H9 (cell line): ENCODE results near the gene ARHGEF33. TPM values are rescaled to one million over a fixed set of nuclear protein-coding genes. Genes with fewer than 3 reads are reported as not detected.
A peak's percentile ranks its signal among the peaks of the same experiment; 100 is the strongest.

Experiments used
- DNase-seq: peaks from one replicate; pipeline ENCODE4 v3.0.0-alpha.2; 2017
- H2AFZ ChIP-seq: one replicate; pipeline ENCODE4 v1.6.1; 2013; ENCODE audit warnings: mild to moderate bottlenecking, low read length, control low read depth, moderate library complexity
- H2AK5ac ChIP-seq: 2 replicates; pipeline ENCODE4 v1.6.1; 2013; ENCODE audit warnings: low read length, control low read depth, mixed read lengths; ENCODE audit not compliant: insufficient read length
- H2BK120ac ChIP-seq: one replicate; pipeline ENCODE4 v1.6.1; 2013; ENCODE audit warnings: low read depth, mild to moderate bottlenecking, low read length, control low read depth, inconsistent platforms; ENCODE audit not compliant: poor library complexity, severe bottlenecking
- H2BK12ac ChIP-seq: 2 replicates; pipeline ENCODE4 v1.6.1; 2013; ENCODE audit warnings: low read length, control low read depth, mixed read lengths, low read depth; ENCODE audit not compliant: insufficient read length
- H2BK15ac ChIP-seq: 2 replicates; pipeline ENCODE4 v1.6.1; 2013; ENCODE audit warnings: low read depth, low read length, control low read depth
- H2BK20ac ChIP-seq: one replicate; pipeline ENCODE4 v1.6.1; 2013; ENCODE audit warnings: low read depth, mild to moderate bottlenecking, low read length, control low read depth, inconsistent platforms; ENCODE audit not compliant: poor library complexity, severe bottlenecking
- H2BK5ac ChIP-seq: 2 replicates; pipeline ENCODE4 v1.6.1; 2013; ENCODE audit warnings: low read length, control low read depth, mixed read lengths; ENCODE audit not compliant: insufficient read length
- H3K14ac ChIP-seq: 2 replicates; pipeline ENCODE4 v1.6.1; 2013; ENCODE audit warnings: low read length, control low read depth; ENCODE audit not compliant: insufficient read depth
- H3K18ac ChIP-seq: 2 replicates; pipeline ENCODE4 v1.6.1; 2013; ENCODE audit warnings: low read depth, mild to moderate bottlenecking, mixed read lengths, low read length, control low read depth; ENCODE audit not compliant: insufficient read length
- H3K23ac ChIP-seq: 2 replicates; pipeline ENCODE4 v1.6.1; 2013; ENCODE audit warnings: low read length, control low read depth, mixed read lengths, low read depth; ENCODE audit not compliant: insufficient read length
- H3K23me2 ChIP-seq: 2 replicates; pipeline ENCODE4 v1.6.1; 2013; ENCODE audit warnings: low read depth, mild to moderate bottlenecking, mixed read lengths, low read length, control low read depth; ENCODE audit not compliant: insufficient read length, poor library complexity, severe bottlenecking
- H3K27ac ChIP-seq: 2 replicates; pipeline ENCODE4 v1.5.1; 2013; ENCODE audit warnings: low read length, control low read depth, mixed read lengths, low read depth; ENCODE audit not compliant: insufficient read length
- H3K27me3 ChIP-seq: 2 replicates; pipeline ENCODE4 v1.6.1; 2013; ENCODE audit warnings: low read length, control low read depth, inconsistent platforms; ENCODE audit not compliant: insufficient read depth
- H3K4ac ChIP-seq: 2 replicates; pipeline ENCODE4 v1.6.1; 2013; ENCODE audit warnings: low read depth, mild to moderate bottlenecking, control low read depth, inconsistent platforms, low read length, moderate library complexity
- H3K4me1 ChIP-seq: 2 replicates; pipeline ENCODE4 v1.6.1; 2013; ENCODE audit warnings: low read length, control low read depth, inconsistent platforms; ENCODE audit not compliant: insufficient read depth
- H3K4me2 ChIP-seq: 2 replicates; pipeline ENCODE4 v1.6.1; 2013; ENCODE audit warnings: low read length, control low read depth, mixed read lengths; ENCODE audit not compliant: insufficient read length, insufficient read depth
- H3K56ac ChIP-seq: 2 replicates; pipeline ENCODE4 v1.6.1; 2013; ENCODE audit warnings: low read depth, mild to moderate bottlenecking, mixed read lengths, low read length, control low read depth; ENCODE audit not compliant: insufficient read length
- H3K79me1 ChIP-seq: 2 replicates; pipeline ENCODE4 v1.6.1; 2013; ENCODE audit warnings: low read depth, mild to moderate bottlenecking, moderate library complexity, low read length, control low read depth, inconsistent platforms; ENCODE audit not compliant: insufficient read depth, poor library complexity, severe bottlenecking
- H3K79me2 ChIP-seq: 2 replicates; pipeline ENCODE4 v1.6.1; 2013; ENCODE audit warnings: low read length, control low read depth, inconsistent platforms; ENCODE audit not compliant: insufficient read depth
- H3K9ac ChIP-seq: 2 replicates; pipeline ENCODE4 v1.6.1; 2013; ENCODE audit warnings: low read length, control low read depth, mixed read lengths; ENCODE audit not compliant: insufficient read length; ENCODE audit errors: extremely low read depth
- H3K9me3 ChIP-seq: one replicate; pipeline ENCODE4 v1.6.1; 2013; ENCODE audit warnings: low read depth, low read length, inconsistent platforms; ENCODE audit not compliant: control insufficient read depth
- H3T11ph ChIP-seq: one replicate; pipeline ENCODE4 v1.6.1; 2013; ENCODE audit warnings: mild to moderate bottlenecking, low read length, control low read depth, inconsistent platforms
- H4K20me1 ChIP-seq: one replicate; pipeline ENCODE4 v1.6.1; 2013; ENCODE audit not compliant: control insufficient read depth, insufficient read length, insufficient read depth
- H4K5ac ChIP-seq: 2 replicates; pipeline ENCODE4 v1.6.1; 2013; ENCODE audit warnings: low read depth, mild to moderate bottlenecking, mixed read lengths, low read length, control low read depth; ENCODE audit not compliant: insufficient read length
- H4K8ac ChIP-seq: replicated peaks from 2 replicates; pipeline ENCODE4 v1.6.1; 2013; ENCODE audit warnings: low read length, control low read depth, mixed read lengths, low read depth; ENCODE audit not compliant: insufficient read length
- H4K91ac ChIP-seq: 2 replicates; pipeline ENCODE4 v1.6.1; 2013; ENCODE audit warnings: low read depth, mild to moderate bottlenecking, moderate library complexity, mixed read lengths, low read length, control low read depth; ENCODE audit not compliant: insufficient read length
- H3K27ac Mint-ChIP-seq, 3 experiments: 2 replicates in 2 of 3; 3 replicates in 1 of 3; pipeline ENCODE4 v1.8.0; 2020 to 2021; ENCODE audit warnings: mixed read lengths in 3 of 3, mild to moderate bottlenecking in 1 of 3, moderate library complexity in 1 of 3
- H3K27me3 Mint-ChIP-seq: 2 replicates; pipeline ENCODE4 v1.8.0; 2021; ENCODE audit warnings: low read depth, mild to moderate bottlenecking, moderate library complexity, mixed read lengths
- H3K36me3 Mint-ChIP-seq, 3 experiments: 2 replicates in 2 of 3; 3 replicates in 1 of 3; pipeline ENCODE4 v1.8.0; 2020 to 2021; ENCODE audit warnings: low read depth in 3 of 3, mixed read lengths in 3 of 3; ENCODE audit not compliant: insufficient read depth in 1 of 3
- H3K4me1 Mint-ChIP-seq, 2 experiments: 2 replicates each; pipeline ENCODE4 v1.8.0; 2020; ENCODE audit warnings: mixed read lengths in 2 of 2
- H3K4me3 Mint-ChIP-seq, 2 experiments: 2 replicates in 1 of 2; 3 replicates in 1 of 2; pipeline ENCODE4 v1.8.0; 2020 to 2021; ENCODE audit warnings: mild to moderate bottlenecking in 2 of 2, mixed read lengths in 2 of 2, moderate library complexity in 1 of 2
- H3K9me3 Mint-ChIP-seq, 2 experiments: 2 replicates in 1 of 2; 3 replicates in 1 of 2; pipeline ENCODE4 v1.8.0; 2020; ENCODE audit warnings: mild to moderate bottlenecking in 2 of 2, mixed read lengths in 2 of 2, moderate library complexity in 1 of 2
- CTCF ChIP-seq: fragments of 200-600 bp; sonication (generic); conservative IDR thresholded peaks from 3 replicates; pipeline ENCODE4 v1.8.0; 2021; ENCODE audit warnings: antibody characterized with exemption, mild to moderate bottlenecking
- whole genome bisulfite sequencing: extraction: QIAGEN DNeasy Blood & Tissue Kit; methylation state at CpG from one replicate; pipeline ENCODE4 v1.1.7; 2013; ENCODE audit warnings: missing lambda C conversion rate, low lambda C conversion rate, mixed read lengths; ENCODE audit not compliant: insufficient read length; ENCODE audit errors: extremely low coverage; 5-methylcytosine and 5-hydroxymethylcytosine counted together
- total RNA-seq: library from RNA; stranded (reverse); gene quantifications from 2 replicates; pipeline ENCODE4 v1.2.1, GENCODE V29; 2021

ARHGEF33 gene
- total RNA-seq, 1 experiment from 2014 or later, result 0.92 TPM

- TF ChIP-seq CTCF, result no peak
- Histone ChIP-seq H3K4ac (no peak overlapping the region), H3K9ac (no peak overlapping the region), H4K8ac (no peak overlapping the region), H2AFZ (no peak overlapping the region), H4K20me1 (no peaks in the 10 kb centered on the region), H4K91ac (no peak overlapping the region), H2AK5ac (no peak overlapping the region), H3K56ac (no peak overlapping the region), H3K27me3 (no peaks in the 10 kb centered on the region), H3K23me2 (no peaks in the 10 kb centered on the region), H2BK12ac (no peak overlapping the region), H2BK15ac (no peak overlapping the region), H3K27ac (no peak overlapping the region), H4K5ac (no peak overlapping the region), H3K14ac (no peak overlapping the region), H3K23ac (no peak overlapping the region), H3K79me2 (no peaks in the 10 kb centered on the region), H3K4me2 (no peak overlapping the region), H2BK5ac (no peak overlapping the region), H2BK20ac (no peak overlapping the region), H3K9me3 (no peaks in the 10 kb centered on the region), H3K4me1 (peaks cover 2% of the 10 kb centered on the region; the same call in 1 of the 2 replicates), H3K79me1 (no peaks in the 10 kb centered on the region), H2BK120ac (no peak overlapping the region), H3K18ac (no peak overlapping the region), H3T11ph (no peak overlapping the region)
- WGBS, result no CpG with 5 or more reads among the region's 2 CpGs
- Mint-ChIP-seq H3K27me3 (no peaks in the 10 kb centered on the region), H3K4me3 (no peak overlapping the region), H3K27ac (peak overlapping the region in 2 of 3 experiments; percentile 40 to 90; a peak in 2 of 7 replicates), H3K9me3 (no peaks in the 10 kb centered on the region), H3K4me1 (peaks cover 8 to 14% of the 10 kb centered on the region in 2 experiments), H3K36me3 (peaks cover 4 to 30% (median 22%) of the 10 kb centered on the region in 3 experiments)
- no peak for DNase-seq
Observed at GRCh38 chr2:38991899-38992298, 102.2 kb downstream of the ARHGEF33 start.
